Astrocyte (in vitro differentiated cells and primary cell): ENCODE measurements around the gene HP1BP3. TPM values are rescaled to one million over a fixed set of nuclear protein-coding genes. Genes with fewer than 3 reads are reported as not detected.
"Not testable (repeated sequence)": the region's sequence is repeated elsewhere in the genome, so short reads cannot be mapped to it uniquely, and the experiment has no call there.

Experiments used
- DNase-seq: peaks from one replicate; pipeline ENCODE4 v3.0.0-alpha.2; 2010; ENCODE audit warnings: low read depth
- FAIRE-seq: peaks from 2 replicates; lab custom pipeline; 2011; peaks lifted over from hg19 to GRCh38; lab: Jason Lieb, UNC
- H2AFZ ChIP-seq: 2 replicates; pipeline ENCODE4 v1.6.0; 2012; ENCODE audit warnings: low read depth, low read length, inconsistent platforms
- H3K27ac ChIP-seq: 2 replicates; pipeline ENCODE4 v1.5.1; 2011; ENCODE audit warnings: low read depth, low read length, inconsistent platforms
- H3K27me3 ChIP-seq: 2 replicates; pipeline ENCODE4 v1.6.0; 2011; ENCODE audit warnings: low read length, inconsistent platforms; ENCODE audit not compliant: insufficient read depth
- H3K36me3 ChIP-seq: 2 replicates; pipeline ENCODE4 v1.5.1; 2011; ENCODE audit warnings: low read length, inconsistent platforms; ENCODE audit not compliant: insufficient read depth
- H3K4me1 ChIP-seq: 2 replicates; pipeline ENCODE4 v1.5.1; 2011; ENCODE audit warnings: low read length, inconsistent platforms; ENCODE audit not compliant: insufficient read depth
- H3K4me2 ChIP-seq: 2 replicates; pipeline ENCODE4 v1.6.0; 2012; ENCODE audit warnings: low read length, inconsistent platforms
- H3K4me3 ChIP-seq: 2 replicates; pipeline ENCODE4 v1.5.1; 2011; ENCODE audit warnings: low read depth, mild to moderate bottlenecking, low read length, inconsistent platforms; ENCODE audit not compliant: insufficient read depth
- H3K79me2 ChIP-seq: 2 replicates; pipeline ENCODE4 v1.6.0; 2012; ENCODE audit warnings: mild to moderate bottlenecking, low read length, inconsistent platforms; ENCODE audit not compliant: insufficient read depth
- H3K9ac ChIP-seq: 2 replicates; pipeline ENCODE4 v1.6.0; 2012; ENCODE audit warnings: mild to moderate bottlenecking, low read length, inconsistent platforms
- H3K9me3 ChIP-seq: 2 replicates; pipeline ENCODE4 v1.5.1; 2012; ENCODE audit warnings: low read depth, mild to moderate bottlenecking, low read length, inconsistent platforms; ENCODE audit not compliant: insufficient read depth
- H4K20me1 ChIP-seq: 2 replicates; pipeline ENCODE4 v1.6.0; 2012; ENCODE audit warnings: low read length, inconsistent platforms; ENCODE audit not compliant: insufficient read depth
- H3K27ac Mint-ChIP-seq: one replicate; pipeline ENCODE4 v1.8.0; 2021; ENCODE audit warnings: mild to moderate bottlenecking, mixed read lengths; ENCODE audit not compliant: unreplicated experiment
- H3K27me3 Mint-ChIP-seq: one replicate; pipeline ENCODE4 v1.8.0; 2021; ENCODE audit warnings: low read depth, mixed read lengths; ENCODE audit not compliant: unreplicated experiment
- H3K36me3 Mint-ChIP-seq: one replicate; pipeline ENCODE4 v1.8.0; 2021; ENCODE audit warnings: low read depth, mixed read lengths; ENCODE audit not compliant: unreplicated experiment
- H3K4me1 Mint-ChIP-seq: one replicate; pipeline ENCODE4 v1.8.0; 2021; ENCODE audit warnings: low read depth, mixed read lengths; ENCODE audit not compliant: unreplicated experiment
- H3K4me3 Mint-ChIP-seq: one replicate; pipeline ENCODE4 v1.8.0; 2021; ENCODE audit warnings: mild to moderate bottlenecking, moderate library complexity, mixed read lengths; ENCODE audit not compliant: unreplicated experiment
- H3K9me3 Mint-ChIP-seq: one replicate; pipeline ENCODE4 v1.8.0; 2021; ENCODE audit warnings: mild to moderate bottlenecking, mixed read lengths; ENCODE audit not compliant: unreplicated experiment
- CTCF ChIP-seq: IDR thresholded peaks from 2 replicates; pipeline ENCODE4 v1.5.1; 2011; ENCODE audit warnings: low read depth, mild to moderate bottlenecking, inconsistent platforms, low read length, moderate library complexity; ENCODE audit not compliant: insufficient read depth
- EZH2 ChIP-seq: IDR thresholded peaks from 2 replicates; pipeline ENCODE4 v1.6.1; 2012; ENCODE audit warnings: mild to moderate bottlenecking, low read length, inconsistent platforms; ENCODE audit not compliant: insufficient read depth
- total RNA-seq: library from RNA; stranded (reverse); gene quantifications from 2 replicates; pipeline ENCODE4 v1.2.1, GENCODE V29; 2021

HP1BP3 gene
- total RNA-seq, 1 donor from 2014 or later, result 156 TPM

GRCh38 chr1:20793236-20793635 lies 6.1 kb upstream of the HP1BP3 start:
- Histone ChIP-seq H3K9me3 (no peaks in the 10 kb centered on the region), H2AFZ (no peak overlapping the region), H3K4me3 (no peak overlapping the region), H3K4me1 (peaks cover 11% of the 10 kb centered on the region), H3K27ac (no peak overlapping the region), H3K9ac (no peak overlapping the region), H3K36me3 (no peaks in the 10 kb centered on the region), H4K20me1 (no peaks in the 10 kb centered on the region), H3K27me3 (no peaks in the 10 kb centered on the region), H3K79me2 (no peaks in the 10 kb centered on the region), H3K4me2 (no peak overlapping the region)
- Mint-ChIP-seq H3K9me3 (no peaks in the 10 kb centered on the region), H3K27me3 (no peaks in the 10 kb centered on the region), H3K27ac (no peak overlapping the region), H3K36me3 (peaks cover 2% of the 10 kb centered on the region), H3K4me3 (no peak overlapping the region), H3K4me1 (peaks cover 10% of the 10 kb centered on the region)
- DNase-seq (no peak), FAIRE-seq (no peak)
- no peak for TF ChIP-seq CTCF
- TF ChIP-seq EZH2, result no peak

GRCh38 chr1:20792196-20792595 lies 5.1 kb upstream of the HP1BP3 start:
- peak overlapping the region; percentile 24 for H3K9ac ChIP-seq
- no peak for TF ChIP-seq CTCF
- no peak for TF ChIP-seq EZH2
- peak overlapping the region; percentile 36 for H3K4me2 ChIP-seq
- H3K9me3 ChIP-seq, result no peaks in the 10 kb centered on the region
- no peak overlapping the region for H2AFZ ChIP-seq
- no peak overlapping the region for H3K4me3 ChIP-seq
- H3K9me3 Mint-ChIP-seq, result no peaks in the 10 kb centered on the region
- H4K20me1 ChIP-seq, result no peaks in the 10 kb centered on the region
- peaks cover 16% of the 10 kb centered on the region for H3K4me1 ChIP-seq
- H3K27ac Mint-ChIP-seq, result peak overlapping the region; percentile 75
- no peak for FAIRE-seq
- H3K4me3 Mint-ChIP-seq, result no peak overlapping the region
- no peaks in the 10 kb centered on the region for H3K27me3 ChIP-seq
- no peak overlapping the region for H3K27ac ChIP-seq
- H3K36me3 Mint-ChIP-seq, result peaks cover 2% of the 10 kb centered on the region
- H3K4me1 Mint-ChIP-seq, result peaks cover 16% of the 10 kb centered on the region
- no peaks in the 10 kb centered on the region for H3K36me3 ChIP-seq
- H3K79me2 ChIP-seq, result no peaks in the 10 kb centered on the region
- peak; percentile 91 for DNase-seq
- no peaks in the 10 kb centered on the region for H3K27me3 Mint-ChIP-seq

- no peak overlapping the region for H3K27ac Mint-ChIP-seq
- Histone ChIP-seq H3K4me1 (peaks cover 16% of the 10 kb centered on the region), H3K9me3 (no peaks in the 10 kb centered on the region), H2AFZ (no peak overlapping the region), H3K9ac (no peak overlapping the region), H3K79me2 (peaks cover 10% of the 10 kb centered on the region), H4K20me1 (peaks cover 6% of the 10 kb centered on the region), H3K27me3 (no peaks in the 10 kb centered on the region), H3K4me2 (no peak overlapping the region), H3K36me3 (no peaks in the 10 kb centered on the region), H3K4me3 (no peak overlapping the region), H3K27ac (no peak overlapping the region)
- TF ChIP-seq CTCF, result no peak
- no peak for TF ChIP-seq EZH2
- H3K27me3 Mint-ChIP-seq, result no peaks in the 10 kb centered on the region
- DNase-seq (no peak), FAIRE-seq (no peak)
- H3K9me3 Mint-ChIP-seq, result no peaks in the 10 kb centered on the region
- no peak overlapping the region for H3K4me3 Mint-ChIP-seq
- peaks cover 16% of the 10 kb centered on the region for H3K4me1 Mint-ChIP-seq
- peaks cover 2% of the 10 kb centered on the region for H3K36me3 Mint-ChIP-seq
Measured at GRCh38 chr1:20790785-20791184, 3.7 kb upstream of the HP1BP3 start.

- H2AFZ ChIP-seq, H3K9ac ChIP-seq, FAIRE-seq, H3K9me3 ChIP-seq, H3K36me3 ChIP-seq, H3K27ac ChIP-seq, H3K27me3 Mint-ChIP-seq, H3K4me2 ChIP-seq, H3K4me3 ChIP-seq, H3K4me3 Mint-ChIP-seq, H3K27me3 ChIP-seq, H3K36me3 Mint-ChIP-seq, H3K9me3 Mint-ChIP-seq, DNase-seq: not testable (repeated sequence)
- peak overlapping the region; percentile 34 for H3K27ac Mint-ChIP-seq
- Histone ChIP-seq H3K4me1 (peaks cover 21% of the 10 kb centered on the region), H3K79me2 (peaks cover 22% of the 10 kb centered on the region), H4K20me1 (peaks cover 18% of the 10 kb centered on the region)
- peaks cover 17% of the 10 kb centered on the region for H3K4me1 Mint-ChIP-seq
Measured at GRCh38 chr1:20789598-20789997, 2.5 kb upstream of the HP1BP3 start.
